Glomerular visceral epithelial cell (primary cell): Measurements from ENCODE around the gene B3GAT2.
A peak's percentile ranks its signal among the peaks of the same experiment; 100 is the strongest.
"Not testable (repeated sequence)": the region's sequence is repeated elsewhere in the genome, so short reads cannot be mapped to it uniquely, and the experiment has no call there.

Experiments
- DNase-seq: peaks from one replicate; pipeline ENCODE4 v3.0.0-alpha.2; 2016; ENCODE audit errors: extremely low spot score

The B3GAT2 gene, protein sequence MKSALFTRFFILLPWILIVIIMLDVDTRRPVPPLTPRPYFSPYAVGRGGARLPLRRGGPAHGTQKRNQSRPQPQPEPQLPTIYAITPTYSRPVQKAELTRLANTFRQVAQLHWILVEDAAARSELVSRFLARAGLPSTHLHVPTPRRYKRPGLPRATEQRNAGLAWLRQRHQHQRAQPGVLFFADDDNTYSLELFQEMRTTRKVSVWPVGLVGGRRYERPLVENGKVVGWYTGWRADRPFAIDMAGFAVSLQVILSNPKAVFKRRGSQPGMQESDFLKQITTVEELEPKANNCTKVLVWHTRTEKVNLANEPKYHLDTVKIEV

DNA sequence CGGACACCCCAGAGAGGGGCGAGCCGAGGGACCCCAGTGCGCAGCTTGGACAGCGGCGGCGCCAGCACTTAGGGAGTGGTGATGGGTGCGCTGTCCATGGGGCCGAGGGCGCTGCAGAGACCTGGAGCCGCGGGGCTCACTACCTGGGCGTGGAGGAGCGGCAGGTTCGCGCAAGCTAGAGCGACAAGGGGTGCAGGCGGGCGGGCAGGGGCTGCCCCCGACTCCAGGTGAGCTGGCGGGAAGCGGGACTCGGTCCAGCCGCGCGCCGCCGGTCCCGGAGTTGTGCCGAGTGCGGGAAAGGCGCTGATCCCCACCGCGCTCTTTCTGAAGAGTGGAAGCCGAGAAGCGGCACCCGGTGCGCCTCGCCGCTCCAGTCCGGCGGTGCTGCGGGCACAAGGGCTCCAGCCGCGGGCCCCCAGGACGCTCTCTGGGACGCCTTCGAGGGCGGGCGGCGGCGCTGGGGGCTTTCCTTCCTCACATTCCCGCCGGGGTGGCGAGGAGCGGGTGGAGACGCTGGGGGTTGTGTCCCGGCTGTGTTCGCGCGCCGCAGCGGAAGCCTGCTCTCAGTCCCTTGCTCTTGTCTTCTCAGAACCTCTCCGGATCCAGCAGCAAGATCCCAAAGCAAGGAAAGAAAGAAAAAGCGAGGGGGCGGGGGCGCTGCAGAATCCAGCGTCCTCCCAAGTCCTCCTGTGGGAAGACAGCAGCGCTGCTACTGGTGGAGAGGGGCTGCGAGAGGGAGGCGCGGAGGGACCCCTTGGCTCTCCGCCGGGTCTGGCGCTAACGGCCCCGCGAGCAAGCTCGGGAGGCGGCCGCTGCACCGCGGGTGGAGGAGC lies at the start of gene B3GAT2:
Gene B3GAT2, minus strand, starts transcription at position 610 of the 833 bp plus-strand sequence. CDS start 631 bp downstream, outside the sequence.
- DNase-seq, result peak; percentile 18

DNA sequence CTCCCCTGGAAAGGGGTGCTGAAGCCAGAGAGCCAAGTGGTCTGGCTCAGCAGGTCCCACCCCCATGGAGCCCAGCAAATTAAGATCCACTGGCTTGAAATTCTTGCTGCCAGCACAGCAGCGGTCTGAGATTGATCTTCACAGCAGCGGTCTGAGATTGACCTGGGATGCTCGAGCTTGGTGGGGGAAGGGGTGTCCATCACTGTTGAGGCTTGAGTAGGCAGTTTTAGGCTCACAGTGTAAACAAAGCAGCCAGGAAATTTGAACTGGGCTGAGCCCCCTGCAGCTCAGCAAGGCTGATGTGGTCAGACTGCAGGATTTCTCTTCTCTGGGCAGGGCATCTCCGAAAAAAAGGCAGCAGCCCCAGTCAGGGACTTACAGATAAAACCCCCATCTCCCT lies 41.3 kb upstream of the B3GAT2 start:
- DNase-seq, result no peak

DNA sequence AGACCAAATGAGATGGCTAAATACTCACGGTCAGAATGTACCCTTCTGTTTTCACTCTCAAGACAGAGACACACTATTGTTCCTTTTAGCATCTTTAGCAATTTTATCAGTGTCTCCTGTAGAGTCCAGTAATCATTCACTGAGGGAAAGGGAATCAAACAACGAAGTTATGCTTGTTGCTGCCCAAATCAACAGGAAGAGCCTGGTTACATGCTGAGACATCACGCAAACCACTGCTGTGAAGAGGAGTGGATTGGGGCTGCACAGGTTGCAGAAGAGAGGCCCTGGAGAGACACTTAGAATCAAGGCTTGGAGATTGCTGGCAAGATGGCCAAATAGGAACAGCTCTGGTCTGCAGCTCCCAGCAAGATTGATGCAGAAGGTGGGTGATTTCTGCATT lies 40.5 kb upstream of the B3GAT2 start:
- DNase-seq, result no peak

DNA sequence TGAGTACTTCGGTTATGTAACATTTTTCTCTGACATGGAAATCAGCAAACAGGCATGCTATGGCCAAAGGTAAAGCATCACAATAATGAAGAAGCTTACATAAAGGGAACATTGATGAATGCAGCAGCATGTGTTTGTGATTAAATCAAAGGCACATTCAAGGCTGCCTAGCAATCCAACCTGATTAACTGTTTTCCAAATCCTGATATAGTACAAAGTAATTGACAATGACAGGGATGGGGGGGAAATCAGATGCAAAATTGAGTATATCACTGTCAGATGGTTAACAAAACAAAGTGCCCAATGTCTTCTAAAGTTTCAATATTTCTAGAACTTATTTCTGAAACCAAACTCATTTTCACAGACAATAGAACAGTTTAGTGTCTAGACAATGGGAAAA lies 39.2 kb upstream of the B3GAT2 start:
- DNase-seq, result no peak

DNA sequence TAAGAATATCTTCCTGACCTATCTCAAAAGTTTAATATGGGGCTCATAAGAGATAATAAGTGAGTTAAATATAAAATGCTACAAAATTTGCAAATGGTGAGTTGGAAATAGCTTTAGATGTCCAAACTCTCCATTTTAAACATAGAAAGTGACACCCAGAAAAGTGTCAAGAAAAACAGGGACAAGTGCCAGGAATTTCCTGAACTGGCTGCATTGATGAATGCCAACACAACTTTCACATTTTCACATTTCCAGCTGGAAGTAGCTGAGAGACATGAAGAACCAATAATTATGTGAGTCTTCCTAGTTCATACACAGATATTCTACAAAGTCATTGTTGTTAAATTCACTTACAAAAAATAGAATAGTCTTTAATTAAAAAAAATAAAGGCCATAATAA lies 38.6 kb upstream of the B3GAT2 start:
- DNase-seq, result no peak

DNA sequence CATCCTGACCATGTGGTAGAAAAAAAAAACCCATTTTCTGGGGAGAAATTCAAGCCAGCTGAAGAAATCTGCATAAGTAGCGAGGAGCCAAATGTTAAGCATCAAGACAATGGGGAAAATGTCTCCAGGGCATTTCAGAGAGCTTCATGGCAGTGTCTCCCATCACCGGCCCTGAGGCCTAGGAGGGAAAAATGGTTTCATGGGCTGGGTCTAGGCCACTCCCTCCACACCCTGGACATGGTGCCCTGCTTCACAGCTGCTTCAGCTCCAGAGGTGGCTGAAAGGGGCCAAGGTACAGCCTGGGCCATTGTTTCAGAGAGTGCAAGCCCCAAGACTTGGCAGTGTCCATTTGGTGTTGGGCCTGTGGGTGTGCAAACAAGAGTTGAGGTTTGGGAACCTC lies 34.4 kb upstream of the B3GAT2 start:
- no peak for DNase-seq

DNA sequence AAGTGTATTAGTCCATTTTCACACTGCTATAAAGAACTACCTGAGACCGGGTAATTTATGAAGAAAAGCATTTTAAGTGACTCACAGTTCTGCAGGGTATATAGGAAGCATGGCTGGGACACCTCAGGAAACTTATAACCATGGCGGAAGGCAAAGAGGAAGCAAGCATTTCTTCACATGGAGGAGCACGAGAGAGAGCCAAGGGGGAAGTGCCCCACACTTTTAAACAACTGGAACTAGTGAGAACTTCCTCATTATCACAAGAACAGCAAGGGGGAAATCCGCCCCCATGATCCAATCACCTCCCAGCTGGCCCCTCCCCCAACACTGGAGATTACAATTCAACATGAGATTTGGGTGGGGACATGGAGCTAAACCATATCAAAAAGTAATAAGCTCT lies 28.3 kb upstream of the B3GAT2 start:
- DNase-seq, result no peak

DNA sequence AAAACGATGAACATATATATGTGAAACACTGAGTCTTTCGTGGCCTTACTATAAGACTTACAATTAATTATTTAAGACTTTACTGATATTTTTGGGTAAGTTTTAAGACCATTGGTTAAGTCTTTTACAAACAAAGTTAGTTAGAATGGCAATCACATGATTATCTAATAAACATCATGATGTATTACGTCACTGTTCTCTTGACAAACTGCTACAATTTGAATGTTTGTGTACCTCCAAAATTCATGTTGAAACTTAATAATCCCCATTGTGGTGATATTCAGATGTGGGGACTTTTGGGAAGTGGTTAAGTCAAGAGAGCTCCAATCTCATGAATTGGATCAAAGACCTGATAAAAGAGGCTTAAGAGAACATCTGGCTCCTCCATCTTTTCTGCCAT lies 25.9 kb upstream of the B3GAT2 start:
- no peak for DNase-seq

DNA sequence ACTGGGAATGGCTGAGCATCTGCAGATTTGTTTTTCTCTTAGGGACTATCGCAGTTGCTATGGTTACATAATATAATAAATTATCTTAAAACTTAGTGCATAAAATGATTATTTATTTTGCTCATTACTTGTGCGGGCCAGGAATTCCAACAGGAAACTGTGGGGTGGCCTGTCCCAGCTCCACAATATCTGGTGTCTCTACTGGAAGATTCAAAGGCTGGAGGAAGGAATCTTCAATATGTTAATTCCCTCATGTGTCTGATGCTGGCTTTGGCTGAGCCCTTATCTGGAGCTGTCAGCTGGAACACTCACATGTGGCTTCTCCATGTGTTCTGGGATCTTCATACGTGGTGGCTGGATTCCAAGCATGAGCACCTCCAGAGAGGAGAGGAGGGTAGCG lies 23.9 kb upstream of the B3GAT2 start:
- no peak for DNase-seq

DNA sequence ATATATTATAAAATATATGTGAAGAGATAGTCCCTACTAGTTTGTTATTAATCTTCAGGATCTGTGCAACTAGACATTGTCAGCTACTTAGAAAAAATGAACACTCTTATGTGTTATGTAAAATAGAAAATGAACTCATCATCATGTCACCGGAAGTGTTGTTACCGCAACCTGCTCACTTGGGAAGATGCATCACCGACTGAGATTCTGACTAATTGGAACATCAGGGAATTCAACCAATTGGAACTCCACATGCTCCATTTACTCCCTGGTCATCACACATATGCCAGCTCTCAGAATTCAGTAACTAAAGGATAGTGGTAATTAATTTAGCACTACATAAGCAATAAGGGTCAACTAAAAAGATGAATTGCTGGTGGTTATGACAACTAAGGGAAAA lies 16.7 kb upstream of the B3GAT2 start:
- peak; percentile 46 for DNase-seq

DNA sequence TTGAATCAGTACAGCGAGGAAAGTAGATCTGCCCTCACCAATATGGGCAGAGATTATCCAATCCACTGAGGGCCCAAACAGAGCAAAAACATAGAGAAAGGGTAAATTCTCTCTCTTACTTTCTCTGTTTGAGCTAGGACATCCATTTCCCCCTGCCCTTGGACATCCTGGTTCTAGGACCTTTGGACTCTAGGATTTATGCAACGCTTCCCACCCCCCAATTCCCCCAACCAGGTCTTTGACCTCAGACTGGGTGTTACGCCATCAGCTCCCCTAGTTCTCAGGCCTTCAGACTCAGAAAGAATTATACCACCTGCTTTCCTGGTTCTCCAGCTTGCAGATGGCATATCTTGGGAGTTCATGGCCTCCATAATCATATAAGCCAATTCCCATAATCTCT lies 10.2 kb upstream of the B3GAT2 start:
- no peak for DNase-seq

DNA sequence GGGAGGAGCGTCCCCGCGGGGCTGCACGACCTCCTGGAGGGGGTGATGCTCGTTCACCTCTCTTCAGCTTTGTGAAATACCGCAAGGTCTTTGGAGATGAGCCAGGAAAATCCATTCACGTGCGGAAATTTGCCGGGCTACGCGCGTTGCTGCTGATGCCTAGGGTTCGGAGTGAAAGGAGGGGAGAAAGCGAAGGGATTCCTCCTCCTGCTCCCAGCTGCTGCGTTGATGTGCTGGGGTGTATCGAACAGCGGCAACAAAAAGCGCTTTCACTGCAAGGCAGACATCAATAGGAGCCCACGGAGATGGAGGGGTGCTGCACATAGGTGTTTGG lies 391 bp upstream of the B3GAT2 start:
- DNase-seq, result no peak

DNA sequence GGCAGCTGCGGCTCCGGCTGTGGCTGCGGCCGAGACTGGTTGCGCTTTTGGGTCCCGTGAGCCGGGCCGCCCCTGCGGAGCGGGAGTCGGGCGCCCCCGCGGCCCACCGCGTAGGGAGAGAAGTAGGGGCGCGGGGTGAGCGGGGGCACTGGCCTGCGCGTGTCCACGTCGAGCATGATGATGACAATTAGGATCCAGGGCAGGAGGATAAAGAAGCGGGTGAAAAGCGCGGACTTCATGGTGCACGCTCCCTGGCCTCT lies 739 bp downstream of the B3GAT2 start:
- DNase-seq, result no peak

DNA sequence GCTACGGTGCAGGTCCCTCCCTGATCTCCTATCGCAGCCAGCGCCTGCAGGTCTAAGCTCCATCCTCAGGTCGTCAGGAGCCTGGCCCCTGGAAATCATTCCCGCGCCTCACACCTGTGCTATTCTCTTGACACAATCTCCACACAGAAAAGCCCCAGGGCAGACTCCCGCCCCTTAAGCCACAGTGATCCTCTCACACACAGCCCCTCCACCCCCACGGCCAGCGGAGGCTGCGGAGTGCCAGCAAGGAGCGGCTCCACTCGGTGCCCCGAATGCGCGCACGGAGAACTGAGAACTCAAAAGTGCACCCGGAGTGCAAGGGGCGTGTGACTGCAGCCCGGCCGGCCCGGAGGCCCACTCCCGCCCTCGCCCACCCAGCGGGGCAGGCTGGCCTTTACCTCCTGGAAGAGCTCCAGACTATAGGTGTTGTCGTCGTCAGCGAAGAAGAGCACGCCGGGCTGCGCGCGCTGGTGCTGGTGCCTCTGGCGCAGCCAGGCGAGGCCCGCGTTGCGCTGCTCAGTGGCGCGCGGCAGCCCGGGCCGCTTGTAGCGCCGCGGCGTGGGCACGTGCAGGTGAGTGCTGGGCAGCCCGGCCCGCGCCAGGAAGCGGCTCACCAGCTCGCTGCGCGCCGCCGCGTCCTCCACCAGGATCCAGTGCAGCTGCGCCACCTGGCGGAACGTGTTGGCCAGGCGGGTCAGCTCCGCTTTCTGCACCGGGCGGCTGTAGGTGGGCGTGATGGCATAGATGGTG lies 1.2 kb downstream of the B3GAT2 start:
- peak; percentile 84 for DNase-seq

DNA sequence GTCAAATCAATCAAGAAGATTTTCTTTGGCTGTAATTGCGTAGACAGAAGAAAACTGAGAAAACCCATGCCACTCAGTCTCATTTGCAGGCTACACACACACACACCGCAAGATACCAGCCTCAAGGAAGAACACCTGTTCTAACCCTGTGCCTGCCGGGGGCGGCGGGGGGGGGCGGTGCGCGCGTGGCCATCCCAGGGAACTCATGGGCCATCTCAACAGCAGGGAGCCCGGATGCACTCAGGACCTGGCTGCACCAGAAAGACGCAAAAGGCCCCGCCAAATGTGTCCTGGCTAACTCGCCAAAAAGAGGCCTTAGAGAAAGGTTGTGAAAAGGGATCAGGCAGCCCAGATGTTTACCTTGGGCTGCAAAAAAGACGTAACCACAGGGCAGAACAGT lies 2.1 kb downstream of the B3GAT2 start:
- DNase-seq, result no peak

DNA sequence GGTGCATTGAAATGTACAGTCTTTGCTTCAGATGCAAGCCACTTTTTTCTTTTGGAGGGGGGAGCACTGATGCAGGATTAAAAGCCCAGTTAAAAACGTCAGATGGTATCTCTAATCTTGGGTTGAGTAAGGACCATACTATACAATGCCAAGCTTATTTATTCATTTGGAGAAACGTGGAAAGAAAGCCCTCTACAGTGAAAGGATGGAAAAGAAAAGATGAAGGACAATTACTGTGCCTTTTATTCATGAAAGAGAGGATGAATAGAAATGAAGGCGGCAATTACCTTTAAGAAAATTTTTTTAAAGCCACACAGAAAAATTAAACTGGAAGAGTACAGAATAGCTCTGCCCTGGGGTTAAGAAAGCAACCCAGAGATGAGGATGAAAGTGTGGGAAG lies 2.7 kb downstream of the B3GAT2 start:
- no peak for DNase-seq

DNA sequence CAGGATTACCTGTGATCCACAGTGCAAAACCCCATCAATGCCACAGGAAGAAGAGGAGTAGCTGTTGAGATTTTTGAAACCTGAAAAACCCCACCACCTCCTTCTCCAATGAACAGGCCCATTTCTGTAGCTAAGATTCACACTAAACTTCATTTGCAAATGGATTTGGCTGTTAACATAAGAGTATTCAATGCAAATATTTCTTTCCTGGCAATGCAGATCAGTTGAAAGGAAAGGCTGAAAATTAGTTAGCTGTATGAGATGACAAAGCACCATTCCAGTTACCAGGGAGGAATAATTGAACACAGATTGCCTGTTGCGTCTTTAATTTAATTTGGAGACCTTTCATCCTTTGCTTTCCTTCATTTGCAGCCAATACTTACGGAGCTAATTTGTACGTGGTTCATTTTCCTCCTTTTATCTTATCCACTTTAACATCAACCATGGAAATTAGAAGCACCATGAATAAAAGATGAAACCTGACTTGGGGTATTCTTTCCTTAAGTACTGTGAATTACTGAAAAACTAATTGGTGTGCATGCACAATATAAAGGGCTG lies 4.2 kb downstream of the B3GAT2 start:
- no peak for DNase-seq

DNA sequence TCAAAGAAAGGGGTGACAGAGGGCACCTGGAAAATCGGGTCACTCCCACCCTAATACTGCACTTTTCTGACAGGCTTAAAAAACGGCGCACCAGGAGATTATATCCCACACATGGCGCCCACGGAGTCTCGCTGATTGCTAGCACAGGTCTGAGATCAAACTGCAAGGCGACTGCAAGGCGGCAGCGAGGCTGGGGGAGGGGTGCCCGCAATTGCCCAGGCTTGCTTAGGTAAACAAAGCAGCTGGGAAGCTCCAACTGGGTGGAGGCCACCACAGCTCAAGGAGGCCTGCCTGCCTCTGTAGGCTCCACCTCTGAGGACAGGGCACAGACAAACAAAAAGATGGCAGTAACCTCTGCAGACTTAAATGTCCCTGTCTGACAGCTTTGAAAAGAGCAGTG lies 12.5 kb downstream of the B3GAT2 start:
- DNase-seq, result not testable (repeated sequence)

DNA sequence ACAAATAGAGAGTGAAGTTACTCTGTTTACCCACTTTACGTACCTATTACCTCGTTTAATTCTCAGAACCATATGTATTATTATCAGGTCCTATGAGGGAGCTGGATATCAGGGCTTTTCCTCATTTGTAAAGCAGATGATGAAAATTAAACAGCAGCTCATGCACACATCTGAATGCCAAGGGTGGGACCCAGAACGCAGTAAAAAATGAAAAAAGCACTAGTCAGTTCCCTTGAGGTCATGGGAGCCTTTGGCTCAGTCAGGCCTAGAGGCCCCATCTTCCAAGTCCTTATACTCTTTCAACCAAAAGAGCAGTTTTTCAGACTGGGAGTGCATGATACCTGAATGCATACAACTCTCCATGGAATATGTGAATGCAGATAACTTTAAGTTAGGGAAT lies 23.0 kb downstream of the B3GAT2 start:
- no peak for DNase-seq

DNA sequence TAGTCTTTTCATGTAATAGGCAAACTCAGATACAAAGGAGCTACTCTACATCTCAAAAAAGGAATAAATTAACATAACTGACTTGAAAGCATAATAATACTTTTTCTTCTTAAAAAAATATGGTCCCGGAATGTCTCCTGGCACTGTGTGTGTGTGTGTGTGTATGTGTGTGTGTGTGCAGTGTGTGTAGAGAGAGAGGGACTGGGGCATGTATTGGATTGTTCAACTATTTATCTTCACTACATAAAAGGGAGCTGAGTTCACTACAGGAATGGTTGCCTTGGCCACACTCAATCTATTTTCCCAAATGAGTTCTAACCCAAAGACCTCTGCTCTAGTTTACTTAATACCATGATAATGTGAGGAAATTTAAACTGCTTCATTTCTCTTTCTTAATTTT lies 51.1 kb downstream of the B3GAT2 start:
- DNase-seq, result no peak

DNA sequence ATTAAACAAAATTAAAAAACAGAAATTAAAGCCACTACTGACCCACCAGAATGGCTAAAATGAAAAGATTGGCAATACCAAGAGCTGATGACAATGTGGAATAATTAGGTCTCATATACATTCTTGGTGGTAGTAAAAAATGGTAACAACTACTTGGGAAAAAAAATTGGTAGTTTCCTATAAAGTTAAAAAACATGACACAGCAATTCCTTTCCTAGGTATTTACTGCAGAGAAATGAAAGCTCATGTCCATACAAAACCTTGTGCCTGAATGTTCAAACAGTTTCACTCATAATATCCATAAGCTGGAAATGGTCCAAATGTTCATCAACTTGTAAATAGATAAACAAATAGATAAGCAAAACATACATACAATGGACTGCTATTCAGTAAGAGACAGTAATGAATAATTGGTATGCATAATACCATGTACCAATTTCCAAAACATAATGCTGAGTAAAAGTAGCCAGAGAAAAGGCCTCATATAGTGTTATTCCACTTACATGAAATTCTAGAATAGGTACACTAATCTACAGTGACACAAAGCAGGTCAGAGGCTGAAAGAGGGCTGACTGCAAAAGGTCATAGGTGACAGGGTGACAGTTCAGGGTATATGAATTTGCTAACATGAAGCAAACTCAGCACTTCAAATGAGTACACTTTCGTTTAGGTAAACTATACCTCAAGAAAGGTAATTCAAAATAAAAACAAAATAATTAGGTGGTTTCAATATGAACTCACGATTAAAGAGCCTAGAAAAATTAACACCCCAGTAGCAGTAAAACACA lies 53.0 kb downstream of the B3GAT2 start:
- no peak for DNase-seq

DNA sequence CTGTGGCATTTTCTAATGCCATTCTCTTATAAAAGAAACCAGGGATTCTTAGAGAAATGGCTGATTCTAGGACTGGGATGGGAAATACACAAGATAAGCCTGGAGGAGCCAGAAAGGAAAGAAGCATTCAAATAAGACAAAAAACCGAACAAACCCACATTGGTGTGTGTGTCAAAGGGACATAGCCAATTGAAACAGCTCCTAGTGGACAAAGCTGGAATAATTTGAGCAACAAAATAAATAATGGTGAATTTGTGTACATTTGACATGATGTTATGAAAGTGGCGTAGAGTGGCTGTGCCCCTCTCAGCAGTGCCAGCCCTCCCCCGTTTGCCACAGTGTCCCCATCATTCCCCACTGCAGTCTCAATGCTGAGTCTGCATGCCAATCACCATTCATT lies 55.5 kb downstream of the B3GAT2 start:
- no peak for DNase-seq
